HEK293T (cell line): ENCODE data around the gene TPP2.

Experiments used
- ARNT ChIP-seq: fragments of 450-650 bp; IDR thresholded peaks from 2 replicates; pipeline ENCODE4 v1.6.1; 2017; ENCODE audit warnings: mild to moderate bottlenecking
- BHLHE40 ChIP-seq: fragments of 450-650 bp; IDR thresholded peaks from 2 replicates; pipeline ENCODE4 v1.6.1; 2016; ENCODE audit warnings: mild to moderate bottlenecking, moderate library complexity, borderline replicate concordance
- ELF4 ChIP-seq: fragments of 450-650 bp; IDR thresholded peaks from 2 replicates; pipeline ENCODE4 v1.6.1; 2017; ENCODE audit warnings: antibody characterized with exemption
- FOXA1 ChIP-seq: fragments of 450-650 bp; IDR thresholded peaks from 2 replicates; pipeline ENCODE4 v1.6.1; 2016; ENCODE audit warnings: mild to moderate bottlenecking
- FOXM1 ChIP-seq: fragments of 450-650 bp; IDR thresholded peaks from 2 replicates; pipeline ENCODE4 v1.6.1; 2017; ENCODE audit warnings: mild to moderate bottlenecking, borderline replicate concordance
- HDGF ChIP-seq: fragments of 450-650 bp; IDR thresholded peaks from 2 replicates; pipeline ENCODE4 v1.6.1; 2017; ENCODE audit warnings: antibody characterized with exemption, borderline replicate concordance
- PKNOX1 ChIP-seq: fragments of 450-650 bp; IDR thresholded peaks from 2 replicates; pipeline ENCODE4 v1.6.1; 2016
- SP1 ChIP-seq: fragments of 450-650 bp; IDR thresholded peaks from 2 replicates; pipeline ENCODE4 v1.6.1; 2017
- SUZ12 ChIP-seq: fragments of 450-650 bp; IDR thresholded peaks from 2 replicates; pipeline ENCODE4 v1.6.1; 2016; ENCODE audit warnings: mild to moderate bottlenecking
- TARDBP ChIP-seq: fragments of 450-650 bp; IDR thresholded peaks from 2 replicates; pipeline ENCODE4 v1.6.1; 2016
- ZNF384 ChIP-seq: fragments of 450-650 bp; IDR thresholded peaks from 2 replicates; pipeline ENCODE4 v1.6.1; 2016

- TF ChIP-seq SP1, result no peak
- no peak for TF ChIP-seq HDGF
- TF ChIP-seq ARNT, result no peak
- TF ChIP-seq FOXM1, result no peak
- TF ChIP-seq SUZ12, result no peak
- TF ChIP-seq TARDBP, result no peak
- no peak for TF ChIP-seq ZNF384
- no peak for TF ChIP-seq BHLHE40
- TF ChIP-seq ELF4, result no peak
- no peak for TF ChIP-seq FOXA1
- no peak for TF ChIP-seq PKNOX1
Observed at GRCh38 chr13:102606537-102607309, 9.9 kb downstream of the TPP2 start.
